Stimulated activated CD8-positive, alpha-beta memory T cell treated with anti-CD3 and anti-CD28 coated beads, Interleukin-12 subunit alpha, Interleukin-12 subunit beta, amount 100 ng/mL, for 4 hours (primary cell): Measurements from ENCODE around the gene KCND1.

Experiments
- DNase-seq: peaks from one replicate; pipeline ENCODE4 v3.0.0-alpha.2; 2020; ENCODE audit warnings: low read depth

The KCND1 gene

DNA sequence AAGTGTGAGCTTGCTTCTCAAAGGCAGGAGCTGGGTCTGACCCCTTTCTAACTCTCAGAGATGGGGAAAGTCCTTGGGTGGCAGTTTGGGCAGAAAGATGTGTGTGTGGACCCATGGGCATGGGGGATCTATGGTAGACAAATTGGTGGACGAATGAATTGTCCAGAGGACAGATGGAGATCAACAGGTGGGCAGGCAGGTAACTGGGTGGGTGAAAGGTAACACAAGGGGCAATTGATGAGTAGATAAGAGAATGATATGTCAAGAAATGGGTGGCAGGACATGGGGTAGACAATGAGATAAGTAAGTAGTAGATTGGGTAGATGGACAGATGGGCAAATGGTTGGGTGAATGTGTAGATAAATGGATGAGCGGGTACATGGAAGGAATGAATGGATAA, 2.9 kb upstream of the KCND1 start:
- DNase-seq, result no peak

- no peak for DNase-seq
These were observed 2.4 kb upstream of the KCND1 start for GRCh38 chrX:48974033-48974432.

GRCh38 chrX:48972220-48973164, 848 bp upstream of the KCND1 start:
- DNase-seq, result no peak

DNA sequence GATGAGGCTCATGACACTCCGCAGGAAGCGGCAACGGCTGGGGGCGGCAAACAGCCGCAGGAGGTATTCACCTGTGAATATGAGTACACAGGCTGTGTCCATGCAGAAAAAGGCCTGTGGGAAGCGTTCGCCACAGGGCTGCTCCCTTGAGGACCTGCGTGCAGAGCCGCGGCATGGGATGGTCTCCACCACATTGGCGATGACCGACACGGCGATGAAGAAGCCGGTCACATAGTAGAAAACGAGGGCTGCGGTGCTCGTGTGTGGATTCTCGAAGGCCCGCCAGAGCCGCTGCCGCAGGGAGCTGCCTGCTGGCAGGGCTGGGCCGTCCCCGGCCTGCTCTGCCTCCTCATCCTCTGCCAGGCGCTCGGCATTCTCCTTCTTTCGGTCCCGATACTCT, 2.2 kb downstream of the KCND1 start:
- no peak for DNase-seq

DNA sequence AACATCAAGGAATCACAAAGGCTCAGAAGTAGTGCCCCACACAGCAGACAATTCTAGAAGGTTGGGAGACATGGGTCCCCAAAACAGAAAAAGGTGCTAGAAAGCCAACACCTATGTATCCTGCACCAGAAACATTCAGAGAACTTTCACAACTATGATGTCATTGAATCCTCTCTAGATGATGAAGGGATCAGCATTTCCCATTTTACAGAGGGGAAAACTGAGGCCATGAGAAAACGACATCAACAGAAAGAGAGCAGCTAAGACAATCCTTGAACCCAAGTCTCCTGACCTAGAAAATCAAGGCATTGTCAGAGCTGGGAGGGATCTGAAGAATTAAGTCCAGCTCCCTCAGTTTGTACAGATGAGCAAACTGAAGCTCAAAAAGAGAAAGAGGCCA, 3.3 kb downstream of the KCND1 start:
- DNase-seq, result no peak

DNA sequence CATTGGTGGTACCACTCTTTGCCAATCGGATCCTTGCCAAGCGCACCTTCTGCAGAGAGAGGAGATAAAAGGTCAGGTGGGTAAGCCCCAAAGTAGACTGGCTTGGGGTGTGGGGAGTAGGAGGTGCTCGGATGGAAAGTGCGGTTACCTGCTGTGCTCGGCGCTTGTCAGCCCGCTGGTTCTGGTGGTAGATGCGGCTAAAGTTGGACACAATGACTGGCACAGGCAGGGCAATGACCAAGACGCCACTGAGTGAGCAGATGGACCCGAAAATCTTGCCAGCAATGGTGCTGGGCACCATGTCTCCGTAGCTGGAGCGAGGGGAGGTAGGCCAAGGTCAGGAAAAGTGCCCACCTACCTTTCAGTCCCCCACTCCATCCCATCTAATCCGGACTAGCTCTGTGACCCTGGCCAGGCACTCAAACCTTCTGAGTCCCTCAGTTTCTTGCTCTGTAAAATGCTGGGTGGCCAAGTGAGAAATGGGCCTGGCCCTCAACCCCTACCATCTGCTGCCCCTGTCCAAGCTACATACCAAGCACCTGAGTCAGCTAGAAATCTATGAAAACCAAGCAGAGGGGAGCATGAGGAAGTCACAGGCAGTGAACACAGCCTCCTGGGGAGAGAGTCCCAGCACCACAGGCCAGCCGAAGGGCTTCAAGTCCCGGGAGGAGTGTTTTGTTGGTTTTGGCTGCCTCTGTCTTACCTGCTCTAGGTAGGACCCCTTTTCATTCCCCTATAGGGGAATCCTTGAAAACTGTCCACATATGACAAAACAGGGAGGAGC, 4.7 kb downstream of the KCND1 start:
- DNase-seq, result no peak

GRCh38 chrX:48965959-48966358, 5.7 kb downstream of the KCND1 start:
- DNase-seq, result no peak

DNA sequence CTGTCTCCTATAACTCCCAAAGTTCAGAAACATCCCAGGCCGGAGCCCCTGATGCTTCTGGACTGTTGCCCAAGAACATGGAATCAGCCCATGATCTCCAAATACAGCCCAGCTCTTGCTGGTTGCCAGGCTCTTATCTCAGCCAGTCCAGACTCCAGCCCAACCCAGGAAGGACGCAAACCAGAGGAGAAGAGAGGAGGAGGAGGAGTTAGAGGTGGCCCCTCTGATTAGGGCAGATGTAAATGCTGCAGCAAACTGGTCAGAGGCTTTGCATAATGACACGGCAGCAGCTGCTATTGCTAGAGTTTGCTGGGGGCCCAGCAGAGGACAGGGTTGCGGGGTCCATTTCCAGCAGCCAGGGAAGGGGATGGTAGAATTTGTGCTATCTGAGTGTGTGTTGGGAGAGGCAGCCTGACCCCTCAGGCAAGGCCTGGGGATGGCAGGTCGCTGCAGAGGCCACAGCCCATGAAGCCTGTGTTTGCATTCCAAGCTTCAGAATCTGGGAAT, 10.0 kb downstream of the KCND1 start:
- DNase-seq, result no peak

GRCh38 chrX:48960291-48960690, 11.4 kb downstream of the KCND1 start:
- no peak for DNase-seq

DNA sequence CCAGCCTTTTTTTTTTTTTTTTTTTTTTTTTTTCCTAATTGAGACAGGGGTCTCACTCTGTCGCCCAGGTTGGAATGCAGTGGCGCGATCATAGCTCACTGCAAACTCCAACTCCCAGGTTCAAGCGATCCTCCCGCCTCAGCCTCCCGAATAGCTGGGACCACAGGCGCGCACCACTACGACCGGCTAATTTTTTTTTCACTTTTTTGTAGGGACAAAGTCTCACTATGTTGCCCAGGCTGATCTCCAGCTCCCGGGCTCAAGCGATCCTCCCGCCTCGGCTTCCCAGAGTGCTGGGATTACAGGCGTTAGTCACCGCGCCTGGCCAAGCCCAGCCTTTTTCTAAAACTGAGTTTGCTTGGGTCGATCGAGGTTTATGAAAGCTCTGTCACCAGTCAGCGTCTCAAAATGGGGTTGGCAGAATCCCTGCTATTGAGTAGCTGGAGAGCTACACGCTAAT, 13.0 kb downstream of the KCND1 start:
- no peak for DNase-seq

DNA sequence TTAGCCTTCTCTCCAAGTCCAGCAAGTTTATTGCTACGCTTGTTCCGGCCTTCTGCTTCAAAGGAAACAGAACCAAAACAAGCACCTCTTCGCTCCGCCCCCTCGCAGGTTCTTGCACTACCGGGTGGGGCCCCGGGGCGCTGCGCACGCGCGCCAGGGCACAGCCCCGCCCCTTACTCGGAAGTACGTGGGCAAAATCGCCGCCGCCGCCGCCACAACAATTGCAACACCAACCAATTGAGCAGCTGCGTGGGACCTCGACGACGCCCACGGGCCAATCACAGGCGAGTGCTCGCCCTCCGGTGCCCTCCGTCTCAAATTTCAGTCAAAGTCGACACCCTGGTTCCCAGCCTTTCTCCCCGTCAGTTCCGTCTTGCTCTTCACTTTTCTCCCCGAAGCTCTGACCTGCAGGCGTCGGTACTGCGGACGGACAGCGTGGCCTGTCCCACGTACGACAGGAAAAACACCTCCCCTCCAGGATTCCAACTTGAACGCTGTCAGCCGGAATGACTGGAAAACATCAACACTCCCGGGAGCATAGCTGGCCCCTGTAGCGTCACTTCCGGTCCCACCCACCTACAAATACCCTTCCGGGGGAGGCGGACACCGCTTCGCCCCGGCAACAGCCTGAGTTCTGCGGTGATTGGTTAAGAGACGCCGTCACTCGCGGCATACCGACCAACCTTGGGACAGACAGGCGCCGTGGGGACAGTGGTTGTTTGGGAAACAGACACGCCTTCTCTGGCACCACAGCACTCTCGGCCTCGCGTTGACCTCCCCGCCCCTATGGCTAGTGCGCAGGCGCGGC, 13.6 kb downstream of the KCND1 start:
- DNase-seq, result peak; percentile 86

- DNase-seq, result peak; percentile 61
These were observed 14.2 kb downstream of the KCND1 start, which contains the start of gene OTUD5 for GRCh38 chrX:48957477-48957826. Gene OTUD5 (minus strand): TSS chrX:48957607. CDS start chrX:48957570, 37 bp downstream.

- peak; percentile 43 for DNase-seq
These were observed 14.8 kb downstream of the KCND1 start for GRCh38 chrX:48956728-48957414.

DNA sequence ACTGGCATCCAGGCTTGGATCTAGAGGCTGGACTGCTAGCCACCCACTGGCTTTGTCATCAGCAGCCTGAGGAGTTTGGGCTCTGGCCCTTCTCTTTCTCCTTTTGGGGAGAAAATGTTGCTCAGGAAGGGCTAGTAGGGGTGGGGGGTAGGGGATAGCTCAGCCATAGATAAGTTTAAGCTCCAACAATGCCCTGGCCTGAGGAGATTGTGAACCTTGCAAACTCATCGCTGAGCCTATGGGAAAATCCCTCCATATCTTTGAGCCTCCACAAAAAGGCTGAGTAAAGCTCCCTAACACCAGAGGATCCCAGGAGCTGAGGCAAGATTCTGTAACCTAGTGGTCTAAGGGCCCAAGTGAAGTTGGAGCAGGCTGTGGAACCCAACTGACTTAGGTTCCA, 23.1 kb downstream of the KCND1 start:
- DNase-seq, result no peak

GRCh38 chrX:48945517-48946348, 25.9 kb downstream of the KCND1 start:
- no peak for DNase-seq

GRCh38 chrX:48942895-48943294, 28.7 kb downstream of the KCND1 start:
- DNase-seq, result no peak

DNA sequence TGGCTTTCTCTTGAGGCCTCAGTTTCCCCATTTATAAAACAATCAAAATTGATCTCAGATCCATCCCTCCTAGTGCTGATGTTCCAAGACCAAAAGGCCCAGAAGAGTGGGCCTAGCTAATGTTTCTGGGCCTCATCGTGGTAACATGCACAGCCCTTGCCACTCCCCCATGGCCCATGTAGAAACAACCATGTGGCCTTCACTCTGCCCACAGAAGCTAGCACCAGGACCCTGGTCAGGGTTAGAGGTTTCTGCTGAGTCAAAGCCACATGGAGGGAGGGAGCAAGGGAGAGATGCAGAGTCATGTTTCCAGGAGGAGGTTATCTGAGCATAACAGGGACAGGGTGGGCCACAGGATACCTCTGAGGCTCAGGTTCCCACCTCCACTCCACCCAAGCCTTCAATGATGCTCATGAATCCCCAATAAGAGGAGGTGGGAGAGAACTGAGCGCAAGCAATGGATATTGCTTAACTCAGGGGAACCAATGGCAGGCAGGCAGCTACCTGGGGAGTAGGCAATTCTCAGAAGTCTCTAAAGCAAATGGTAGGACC, 31.2 kb downstream of the KCND1 start:
- no peak for DNase-seq

DNA sequence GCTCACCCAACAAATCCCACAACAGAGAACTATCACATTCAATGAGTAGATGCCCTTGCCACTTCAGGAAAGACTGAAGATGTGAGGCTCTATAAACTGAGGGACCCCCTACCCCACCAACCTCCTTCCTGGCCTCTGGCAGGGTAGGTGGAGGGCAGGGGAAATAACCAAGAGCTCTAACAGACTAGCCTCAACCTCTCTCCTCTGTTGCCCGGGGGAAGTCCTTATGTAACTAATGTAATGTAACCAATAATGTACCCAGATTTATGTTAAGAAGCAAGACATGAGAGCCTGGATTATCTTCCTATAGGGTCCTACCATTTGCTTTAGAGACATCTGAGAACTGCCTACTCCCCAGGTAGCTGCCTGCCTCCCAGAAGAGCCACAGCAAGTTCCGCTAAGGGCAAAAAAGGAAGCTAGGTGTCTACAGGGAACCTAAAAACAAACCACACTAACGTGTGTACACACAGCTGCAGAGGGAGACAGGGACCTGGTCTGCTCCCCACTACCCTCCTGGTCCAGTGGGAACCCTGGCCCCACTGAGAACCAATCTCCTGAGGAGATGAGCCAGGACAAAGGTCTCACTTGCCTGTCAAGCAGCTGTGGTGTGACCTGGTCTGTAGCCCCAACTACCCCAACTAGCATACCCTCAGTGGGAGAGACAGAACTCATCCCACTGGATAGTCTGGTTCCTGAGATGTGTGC, 32.0 kb downstream of the KCND1 start:
- DNase-seq, result no peak

DNA sequence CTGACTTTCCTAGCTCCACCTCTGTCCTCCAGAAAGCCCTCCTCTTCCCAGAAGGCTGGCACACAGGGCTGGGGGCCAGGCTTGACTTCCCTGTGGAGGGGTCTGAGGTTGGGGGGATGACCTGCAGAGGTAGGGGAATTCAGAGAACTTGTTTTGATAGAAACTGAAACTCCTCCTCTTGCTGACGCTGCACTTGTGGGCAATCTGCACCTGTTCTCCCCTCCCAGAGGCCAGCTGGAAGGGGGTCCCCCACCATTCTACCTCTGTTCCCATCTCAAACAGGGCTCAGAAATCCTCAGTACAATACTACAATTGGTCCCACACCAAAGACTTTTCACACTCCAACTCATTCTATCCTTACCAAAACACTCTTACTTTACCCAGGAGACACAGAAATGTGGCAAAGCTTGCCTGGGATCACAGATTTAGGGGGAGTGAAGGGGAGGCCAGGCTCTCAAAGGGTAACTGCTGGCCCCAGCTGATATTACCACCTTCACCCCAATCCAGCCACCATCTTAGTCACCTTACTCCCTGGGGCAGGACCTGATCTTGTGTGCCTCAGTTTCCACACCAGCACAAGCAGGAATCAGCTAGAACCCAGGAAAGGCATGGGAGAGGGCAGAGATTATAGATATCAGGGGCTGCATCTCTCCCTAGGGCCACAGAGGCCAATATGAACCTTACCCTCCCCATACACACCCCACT, 32.8 kb downstream of the KCND1 start:
- DNase-seq, result no peak
